SK-N-MC (cell line): Measurements from ENCODE around the gene DEPDC1B.

Experiments
- EZH2 ChIP-seq: fragments of 200-600 bp; sonication (generic); IDR thresholded peaks from one replicate; pipeline ENCODE4 v1.6.1; 2017; ENCODE audit warnings: antibody characterized with exemption
- POLR2AphosphoS5 ChIP-seq: IDR thresholded peaks from 2 replicates; pipeline ENCODE4 v1.6.1; 2012; ENCODE audit warnings: mild to moderate bottlenecking, low read depth, low read length, borderline replicate concordance

DNA sequence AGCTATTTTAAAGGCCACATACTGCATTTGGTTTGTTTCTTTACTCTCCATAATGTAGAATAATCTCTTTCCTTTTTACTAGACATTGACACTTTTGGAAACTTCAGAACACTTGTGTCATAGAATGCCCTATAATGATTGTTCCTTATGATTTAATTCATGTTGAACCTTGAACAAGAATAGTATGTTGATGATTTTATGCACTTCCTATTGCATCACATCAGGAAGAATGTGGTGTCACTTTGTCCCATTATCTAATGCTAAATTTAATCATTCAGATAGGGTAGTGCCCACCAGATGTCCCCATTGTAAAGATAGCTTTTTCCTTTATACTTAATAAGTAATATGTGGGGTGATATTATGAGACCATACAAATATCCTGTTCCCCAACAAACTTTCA is 19.4 kb upstream of the DEPDC1B start:
- TF ChIP-seq POLR2AphosphoS5 (no peak), EZH2 (no peak)
